ENCODE data around the gene ZDHHC3. TPM values are rescaled to one million over a fixed set of nuclear protein-coding genes. Genes with fewer than 3 reads are reported as not detected.

The ZDHHC3 gene
- total and polyA plus RNA-seq, 2 experiments from 2014 or later: 60.3 to 62.0 TPM

DNA sequence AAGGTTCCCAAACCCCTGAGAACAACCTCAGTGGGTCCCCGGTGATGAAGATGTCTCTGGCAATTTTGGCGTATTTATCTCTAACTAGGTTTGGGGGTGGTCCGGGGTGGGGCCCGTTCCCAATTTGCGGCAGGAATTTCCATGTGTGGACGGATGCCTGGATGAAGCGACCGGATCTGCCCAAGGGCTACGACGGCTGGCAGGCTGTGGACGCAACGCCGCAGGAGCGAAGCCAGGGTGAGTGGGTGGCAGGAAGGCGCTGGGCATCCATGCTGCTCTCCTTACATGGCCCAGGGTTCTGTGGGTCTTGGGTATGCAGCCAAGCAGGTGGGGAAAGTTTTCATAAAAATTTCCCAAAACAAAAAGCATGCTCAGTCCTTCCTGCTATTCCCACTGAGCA lies 72.2 kb downstream of the ZDHHC3 start:
- Histone ChIP-seq H3K4me3 (no peak overlapping the region), H3K9me2 (replicated peaks; ENCODE audit: insufficient read depth) (no peaks in the 10 kb centered on the region), H3K4me2 (no peak overlapping the region), H3K4me1 (ENCODE audit: insufficient read depth) (no peaks in the 10 kb centered on the region), H3K36me3 (replicated peaks; ENCODE audit: insufficient read depth, low read depth) (no peaks in the 10 kb centered on the region), H2AFZ (no peak overlapping the region), H3K27me3 (no peaks in the 10 kb centered on the region), H3K27ac (no peak overlapping the region), H3K79me2 (no peaks in the 10 kb centered on the region), H3K9me3 (ENCODE audit: low read depth) (no peaks in the 10 kb centered on the region), H4K20me1 (ENCODE audit: insufficient read depth, poor library complexity, severe bottlenecking) (no peaks in the 10 kb centered on the region)
- DNase-seq (ENCODE audit: low spot score): no peak
- TF ChIP-seq EZH2 (IDR thresholded peaks at IDR 0.05; ENCODE audit: borderline replicate concordance): no peak
- TF ChIP-seq, protein P1, sequence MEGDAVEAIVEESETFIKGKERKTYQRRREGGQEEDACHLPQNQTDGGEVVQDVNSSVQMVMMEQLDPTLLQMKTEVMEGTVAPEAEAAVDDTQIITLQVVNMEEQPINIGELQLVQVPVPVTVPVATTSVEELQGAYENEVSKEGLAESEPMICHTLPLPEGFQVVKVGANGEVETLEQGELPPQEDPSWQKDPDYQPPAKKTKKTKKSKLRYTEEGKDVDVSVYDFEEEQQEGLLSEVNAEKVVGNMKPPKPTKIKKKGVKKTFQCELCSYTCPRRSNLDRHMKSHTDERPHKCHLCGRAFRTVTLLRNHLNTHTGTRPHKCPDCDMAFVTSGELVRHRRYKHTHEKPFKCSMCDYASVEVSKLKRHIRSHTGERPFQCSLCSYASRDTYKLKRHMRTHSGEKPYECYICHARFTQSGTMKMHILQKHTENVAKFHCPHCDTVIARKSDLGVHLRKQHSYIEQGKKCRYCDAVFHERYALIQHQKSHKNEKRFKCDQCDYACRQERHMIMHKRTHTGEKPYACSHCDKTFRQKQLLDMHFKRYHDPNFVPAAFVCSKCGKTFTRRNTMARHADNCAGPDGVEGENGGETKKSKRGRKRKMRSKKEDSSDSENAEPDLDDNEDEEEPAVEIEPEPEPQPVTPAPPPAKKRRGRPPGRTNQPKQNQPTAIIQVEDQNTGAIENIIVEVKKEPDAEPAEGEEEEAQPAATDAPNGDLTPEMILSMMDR (IDR thresholded peaks at IDR 0.05; ENCODE audit: poor library complexity): no peak
- TF ChIP-seq EZH2phosphoT487 (IDR thresholded peaks at IDR 0.05; ENCODE audit: low read depth, severe bottlenecking, unreplicated experiment): no peak
- 93% methylated on average over 15 of the region's 15 CpGs for WGBS (ENCODE audit: low lambda C conversion rate, missing lambda C conversion rate)

DNA sequence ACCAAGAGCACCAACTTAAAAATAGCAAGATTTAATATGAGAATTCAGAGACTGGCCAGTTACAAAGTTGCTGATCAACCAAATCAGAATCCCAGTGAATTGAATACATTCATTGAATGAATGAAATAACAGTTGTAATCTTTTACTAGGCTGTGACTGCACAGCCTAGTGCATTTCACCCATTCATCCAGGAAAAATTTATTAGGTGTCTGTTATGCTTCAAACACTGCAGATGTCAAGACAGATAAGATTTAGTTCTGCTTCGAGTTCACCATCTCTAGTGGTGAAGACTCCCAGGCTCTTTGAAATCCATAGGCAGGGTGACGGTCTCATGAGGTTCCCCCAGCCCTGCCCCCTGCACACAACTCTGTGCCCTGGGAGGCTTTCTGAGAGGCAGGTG lies 72.7 kb downstream of the ZDHHC3 start:
- Histone ChIP-seq H3K4me2 (no peak overlapping the region), H4K20me1 (ENCODE audit: insufficient read depth, poor library complexity, severe bottlenecking) (no peaks in the 10 kb centered on the region), H3K4me3 (no peak overlapping the region), H3K36me3 (replicated peaks; ENCODE audit: insufficient read depth, low read depth) (no peaks in the 10 kb centered on the region), H3K27me3 (no peaks in the 10 kb centered on the region), H3K9me3 (ENCODE audit: low read depth) (no peaks in the 10 kb centered on the region), H3K79me2 (no peaks in the 10 kb centered on the region), H2AFZ (no peak overlapping the region), H3K4me1 (ENCODE audit: insufficient read depth) (no peaks in the 10 kb centered on the region), H3K9me2 (replicated peaks; ENCODE audit: insufficient read depth) (no peaks in the 10 kb centered on the region), H3K27ac (no peak overlapping the region)
- TF ChIP-seq EZH2 (IDR thresholded peaks at IDR 0.05; ENCODE audit: borderline replicate concordance) (no peak), EZH2phosphoT487 (IDR thresholded peaks at IDR 0.05; ENCODE audit: low read depth, severe bottlenecking, unreplicated experiment) (no peak)
- TF ChIP-seq, protein P1 (IDR thresholded peaks at IDR 0.05; ENCODE audit: poor library complexity): no peak
- 56% methylated on average over 2 of the region's 2 CpGs for WGBS (ENCODE audit: low lambda C conversion rate, missing lambda C conversion rate)
- DNase-seq (ENCODE audit: low spot score): no peak

DNA sequence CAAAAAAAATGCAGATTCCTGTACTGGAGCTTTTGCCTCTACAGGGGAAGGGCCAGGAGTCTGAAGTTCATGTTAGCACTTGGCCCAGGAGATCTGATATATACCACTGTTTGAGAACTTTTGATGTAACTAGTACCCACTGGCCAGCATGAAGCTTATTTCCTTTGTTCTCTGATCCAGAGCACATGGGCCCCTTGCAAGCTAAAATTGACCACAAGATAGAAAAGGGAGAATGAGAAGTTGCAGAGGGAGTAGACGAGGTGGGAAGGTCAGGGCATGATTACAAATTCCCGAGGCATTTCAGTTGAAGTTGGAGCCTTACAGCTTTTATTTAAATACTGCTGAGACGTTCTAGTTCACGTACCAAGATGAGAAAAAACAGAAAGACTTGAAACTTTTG lies 73.3 kb downstream of the ZDHHC3 start:
- Histone ChIP-seq H3K9me2 (replicated peaks; ENCODE audit: insufficient read depth) (no peaks in the 10 kb centered on the region), H3K4me1 (ENCODE audit: insufficient read depth) (no peaks in the 10 kb centered on the region), H4K20me1 (ENCODE audit: insufficient read depth, poor library complexity, severe bottlenecking) (no peaks in the 10 kb centered on the region), H3K79me2 (no peaks in the 10 kb centered on the region), H2AFZ (no peak overlapping the region), H3K4me2 (no peak overlapping the region), H3K9me3 (ENCODE audit: low read depth) (no peaks in the 10 kb centered on the region), H3K27ac (no peak overlapping the region), H3K4me3 (no peak overlapping the region), H3K27me3 (no peaks in the 10 kb centered on the region), H3K36me3 (replicated peaks; ENCODE audit: insufficient read depth, low read depth) (no peaks in the 10 kb centered on the region)
- DNase-seq (ENCODE audit: low spot score): no peak
- TF ChIP-seq EZH2phosphoT487 (IDR thresholded peaks at IDR 0.05; ENCODE audit: low read depth, severe bottlenecking, unreplicated experiment): no peak
- TF ChIP-seq, protein P1 (IDR thresholded peaks at IDR 0.05; ENCODE audit: poor library complexity): no peak
- TF ChIP-seq EZH2 (IDR thresholded peaks at IDR 0.05; ENCODE audit: borderline replicate concordance): no peak
- 47% methylated on average over 4 of the region's 4 CpGs for WGBS (ENCODE audit: low lambda C conversion rate, missing lambda C conversion rate)

Data from hepatocyte (in vitro differentiated cells).